HEK293 (cell line): ENCODE results near the gene TIGAR.

Experiments used
- AEBP2 ChIP-seq: fragments of 450-650 bp; formaldehyde crosslinking; IDR thresholded peaks from 2 replicates; pipeline ENCODE4 v1.5.1; 2016; ENCODE audit warnings: missing biosample characterization, missing genetic modification characterization, borderline replicate concordance
- INSM2 ChIP-seq: fragments of 450-650 bp; formaldehyde crosslinking; IDR thresholded peaks from 2 replicates; pipeline ENCODE4 v1.5.1; 2016; ENCODE audit warnings: missing biosample characterization, missing genetic modification characterization
- SALL2 ChIP-seq: fragments of 450-650 bp; formaldehyde crosslinking; IDR thresholded peaks from 2 replicates; pipeline ENCODE4 v1.5.0; 2017; ENCODE audit warnings: missing biosample characterization, mild to moderate bottlenecking, missing genetic modification characterization, borderline replicate concordance
- ZBTB17 ChIP-seq: fragments of 450-650 bp; formaldehyde crosslinking; IDR thresholded peaks from 2 replicates; pipeline ENCODE4 v1.5.1; 2016; ENCODE audit warnings: missing biosample characterization, missing genetic modification characterization
- ZNF121 ChIP-seq: fragments of 450-650 bp; formaldehyde crosslinking; IDR thresholded peaks from 2 replicates; pipeline ENCODE4 v1.5.1; 2016; ENCODE audit warnings: missing biosample characterization, missing genetic modification characterization
- ZNF184 ChIP-seq: fragments of 450-650 bp; IDR thresholded peaks from 2 replicates; pipeline ENCODE4 v1.5.1; 2018; ENCODE audit warnings: missing biosample characterization, mild to moderate bottlenecking, missing genetic modification characterization
- ZNF19 ChIP-seq: fragments of 450-650 bp; formaldehyde crosslinking; IDR thresholded peaks from 2 replicates; pipeline ENCODE4; 2016; ENCODE audit warnings: missing biosample characterization, missing genetic modification characterization, low read depth
- ZNF2 ChIP-seq: fragments of 450-650 bp; formaldehyde crosslinking; IDR thresholded peaks from 2 replicates; pipeline ENCODE4 v1.5.1; 2016; ENCODE audit warnings: missing biosample characterization, missing genetic modification characterization
- ZNF223 ChIP-seq: fragments of 450-650 bp; formaldehyde crosslinking; IDR thresholded peaks from 2 replicates; pipeline ENCODE4 v1.5.1; 2016; ENCODE audit warnings: missing biosample characterization, missing genetic modification characterization
- ZNF248 ChIP-seq: fragments of 450-650 bp; formaldehyde crosslinking; IDR thresholded peaks from 2 replicates; pipeline ENCODE4 v1.5.1; 2017; ENCODE audit warnings: missing biosample characterization, missing genetic modification characterization
- ZNF266 ChIP-seq: fragments of 450-650 bp; formaldehyde crosslinking; IDR thresholded peaks from 2 replicates; pipeline ENCODE4 v1.5.1; 2016; ENCODE audit warnings: missing biosample characterization, missing genetic modification characterization, low read depth
- ZNF423 ChIP-seq: fragments of 450-650 bp; formaldehyde crosslinking; IDR thresholded peaks from 2 replicates; pipeline ENCODE4 v1.5.1; 2016; ENCODE audit warnings: missing biosample characterization, missing genetic modification characterization
- ZNF449 ChIP-seq: fragments of 450-650 bp; formaldehyde crosslinking; IDR thresholded peaks from 2 replicates; pipeline ENCODE4 v1.5.1; 2017; ENCODE audit warnings: missing biosample characterization, mild to moderate bottlenecking, missing genetic modification characterization, moderate library complexity
- ZNF473 ChIP-seq: fragments of 450-650 bp; formaldehyde crosslinking; IDR thresholded peaks from 2 replicates; pipeline ENCODE4 v1.5.1; 2017; ENCODE audit warnings: missing biosample characterization, missing genetic modification characterization
- ZNF510 ChIP-seq: fragments of 450-650 bp; formaldehyde crosslinking; IDR thresholded peaks from 2 replicates; pipeline ENCODE4 v1.5.1; 2018; ENCODE audit warnings: mild to moderate bottlenecking, missing genetic modification characterization, missing biosample characterization; ENCODE audit not compliant: insufficient replicate concordance
- ZNF558 ChIP-seq: fragments of 450-650 bp; formaldehyde crosslinking; IDR thresholded peaks from 2 replicates; pipeline ENCODE4 v1.5.1; 2016; ENCODE audit warnings: missing biosample characterization, missing genetic modification characterization
- ZNF561 ChIP-seq: fragments of 450-650 bp; IDR thresholded peaks from 2 replicates; pipeline ENCODE4 v1.5.1; 2018; ENCODE audit warnings: missing biosample characterization, missing genetic modification characterization, borderline replicate concordance
- ZNF624 ChIP-seq: fragments of 450-650 bp; formaldehyde crosslinking; IDR thresholded peaks from 2 replicates; pipeline ENCODE4 v1.5.1; 2017; ENCODE audit warnings: missing biosample characterization, missing genetic modification characterization
- ZNF654 ChIP-seq: fragments of 450-650 bp; formaldehyde crosslinking; IDR thresholded peaks from 2 replicates; pipeline ENCODE4 v1.5.1; 2016; ENCODE audit warnings: low read depth, missing biosample characterization, missing genetic modification characterization
- ZNF701 ChIP-seq: fragments of 450-650 bp; formaldehyde crosslinking; IDR thresholded peaks from 2 replicates; pipeline ENCODE4 v1.5.1; 2016; ENCODE audit warnings: missing biosample characterization, missing genetic modification characterization
- ZNF707 ChIP-seq: fragments of 450-650 bp; formaldehyde crosslinking; IDR thresholded peaks from 2 replicates; pipeline ENCODE4 v1.5.1; 2016; ENCODE audit warnings: missing biosample characterization, missing genetic modification characterization
- ZNF747 ChIP-seq: fragments of 450-650 bp; formaldehyde crosslinking; IDR thresholded peaks from 2 replicates; pipeline ENCODE4 v1.5.1; 2016; ENCODE audit warnings: missing biosample characterization, missing genetic modification characterization
- ZNF768 ChIP-seq: fragments of 450-650 bp; formaldehyde crosslinking; IDR thresholded peaks from 2 replicates; pipeline ENCODE4 v1.5.1; 2018; ENCODE audit warnings: missing biosample characterization, mild to moderate bottlenecking, missing genetic modification characterization
- ZNF785 ChIP-seq: fragments of 450-650 bp; formaldehyde crosslinking; IDR thresholded peaks from 2 replicates; pipeline ENCODE4 v1.5.1; 2016; ENCODE audit warnings: missing biosample characterization, missing genetic modification characterization
- TF ChIP-seq, protein P1 (sequence below): fragments of 450-650 bp; formaldehyde crosslinking; IDR thresholded peaks from 2 replicates; pipeline ENCODE4 v1.5.1; 2016; ENCODE audit warnings: missing biosample characterization, missing genetic modification characterization
- TF ChIP-seq, protein P2 (sequence below): fragments of 450-650 bp; formaldehyde crosslinking; IDR thresholded peaks from 2 replicates; pipeline ENCODE4 v1.5.1; 2016; ENCODE audit warnings: missing biosample characterization, missing genetic modification characterization
- TF ChIP-seq, protein P3 (sequence below): fragments of 450-650 bp; formaldehyde crosslinking; IDR thresholded peaks from 2 replicates; pipeline ENCODE4 v1.5.1; 2016; ENCODE audit warnings: missing biosample characterization, missing genetic modification characterization
- TF ChIP-seq, protein P4 (sequence below): fragments of 450-650 bp; formaldehyde crosslinking; IDR thresholded peaks from 2 replicates; pipeline ENCODE4 v1.5.1; 2016; ENCODE audit warnings: missing biosample characterization, missing genetic modification characterization

Gene TIGAR

GRCh38 chr12:4273652-4274395 is 47.2 kb upstream of the TIGAR start, which contains the start of gene CCND2 (continued):
- 0 out of 2 replicates have a peak, but pooled peaks have one; percentile 41 for TF ChIP-seq ZNF423 (tag by site-specific recombination)
- TF ChIP-seq, protein P1, sequence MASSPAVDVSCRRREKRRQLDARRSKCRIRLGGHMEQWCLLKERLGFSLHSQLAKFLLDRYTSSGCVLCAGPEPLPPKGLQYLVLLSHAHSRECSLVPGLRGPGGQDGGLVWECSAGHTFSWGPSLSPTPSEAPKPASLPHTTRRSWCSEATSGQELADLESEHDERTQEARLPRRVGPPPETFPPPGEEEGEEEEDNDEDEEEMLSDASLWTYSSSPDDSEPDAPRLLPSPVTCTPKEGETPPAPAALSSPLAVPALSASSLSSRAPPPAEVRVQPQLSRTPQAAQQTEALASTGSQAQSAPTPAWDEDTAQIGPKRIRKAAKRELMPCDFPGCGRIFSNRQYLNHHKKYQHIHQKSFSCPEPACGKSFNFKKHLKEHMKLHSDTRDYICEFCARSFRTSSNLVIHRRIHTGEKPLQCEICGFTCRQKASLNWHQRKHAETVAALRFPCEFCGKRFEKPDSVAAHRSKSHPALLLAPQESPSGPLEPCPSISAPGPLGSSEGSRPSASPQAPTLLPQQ (tag by site-specific recombination), result peak; percentile 81
- TF ChIP-seq INSM2 (tag by site-specific recombination), result peak; percentile 17; the same call in 1 of the 2 replicates
- no peak for TF ChIP-seq ZNF624 (tag by site-specific recombination)
- TF ChIP-seq ZNF248 (tag by site-specific recombination), result no peak
- no peak for TF ChIP-seq SALL2 (tag by site-specific recombination)
- no peak for TF ChIP-seq AEBP2 (tag by site-specific recombination)
- TF ChIP-seq ZNF19 (tag by site-specific recombination), result no peak
- no peak for TF ChIP-seq ZNF747 (tag by site-specific recombination)
- no peak for TF ChIP-seq ZNF449 (tag by site-specific recombination)
- peak; percentile 86 for TF ChIP-seq ZBTB17
- no peak for TF ChIP-seq ZNF558 (tag by site-specific recombination)
- TF ChIP-seq ZNF121 (tag by site-specific recombination), result no peak
- TF ChIP-seq, protein P2, sequence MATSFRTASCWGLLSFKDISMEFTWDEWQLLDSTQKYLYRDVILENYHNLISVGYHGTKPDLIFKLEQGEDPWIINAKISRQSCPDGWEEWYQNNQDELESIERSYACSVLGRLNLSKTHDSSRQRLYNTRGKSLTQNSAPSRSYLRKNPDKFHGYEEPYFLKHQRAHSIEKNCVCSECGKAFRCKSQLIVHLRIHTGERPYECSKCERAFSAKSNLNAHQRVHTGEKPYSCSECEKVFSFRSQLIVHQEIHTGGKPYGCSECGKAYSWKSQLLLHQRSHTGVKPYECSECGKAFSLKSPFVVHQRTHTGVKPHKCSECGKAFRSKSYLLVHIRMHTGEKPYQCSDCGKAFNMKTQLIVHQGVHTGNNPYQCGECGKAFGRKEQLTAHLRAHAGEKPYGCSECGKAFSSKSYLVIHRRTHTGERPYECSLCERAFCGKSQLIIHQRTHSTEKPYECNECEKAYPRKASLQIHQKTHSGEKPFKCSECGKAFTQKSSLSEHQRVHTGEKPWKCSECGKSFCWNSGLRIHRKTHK (tag by site-specific recombination), result no peak
- TF ChIP-seq ZNF561 (tag by site-specific recombination), result peak; percentile 47; the same call in 1 of the 2 replicates
- TF ChIP-seq ZNF707, result no peak
- TF ChIP-seq, protein P3, sequence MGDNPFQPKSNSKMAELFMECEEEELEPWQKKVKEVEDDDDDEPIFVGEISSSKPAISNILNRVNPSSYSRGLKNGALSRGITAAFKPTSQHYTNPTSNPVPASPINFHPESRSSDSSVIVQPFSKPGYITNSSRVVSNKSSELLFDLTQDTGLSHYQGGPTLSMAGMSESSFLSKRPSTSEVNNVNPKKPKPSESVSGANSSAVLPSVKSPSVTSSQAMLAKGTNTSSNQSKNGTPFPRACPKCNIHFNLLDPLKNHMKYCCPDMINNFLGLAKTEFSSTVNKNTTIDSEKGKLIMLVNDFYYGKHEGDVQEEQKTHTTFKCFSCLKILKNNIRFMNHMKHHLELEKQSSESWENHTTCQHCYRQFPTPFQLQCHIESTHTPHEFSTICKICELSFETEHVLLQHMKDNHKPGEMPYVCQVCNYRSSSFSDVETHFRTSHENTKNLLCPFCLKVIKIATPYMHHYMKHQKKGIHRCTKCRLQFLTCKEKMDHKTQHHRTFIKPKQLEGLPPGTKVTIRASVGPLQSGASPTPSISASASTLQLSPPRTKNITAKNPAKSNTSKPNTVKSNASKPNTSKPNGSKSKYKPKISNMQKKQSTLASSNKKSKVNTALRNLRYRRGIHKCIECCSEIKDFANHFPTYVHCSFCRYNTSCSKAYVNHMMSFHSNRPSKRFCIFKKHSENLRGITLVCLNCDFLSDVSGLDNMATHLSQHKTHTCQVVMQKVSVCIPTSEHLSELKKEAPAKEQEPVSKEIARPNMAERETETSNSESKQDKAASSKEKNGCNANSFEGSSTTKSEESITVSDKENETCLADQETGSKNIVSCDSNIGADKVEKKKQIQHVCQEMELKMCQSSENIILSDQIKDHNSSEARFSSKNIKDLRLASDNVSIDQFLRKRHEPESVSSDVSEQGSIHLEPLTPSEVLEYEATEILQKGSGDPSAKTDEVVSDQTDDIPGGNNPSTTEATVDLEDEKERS, result no peak
- no peak for TF ChIP-seq ZNF223
- TF ChIP-seq ZNF266 (tag by site-specific recombination), result no peak
- TF ChIP-seq, protein P4, sequence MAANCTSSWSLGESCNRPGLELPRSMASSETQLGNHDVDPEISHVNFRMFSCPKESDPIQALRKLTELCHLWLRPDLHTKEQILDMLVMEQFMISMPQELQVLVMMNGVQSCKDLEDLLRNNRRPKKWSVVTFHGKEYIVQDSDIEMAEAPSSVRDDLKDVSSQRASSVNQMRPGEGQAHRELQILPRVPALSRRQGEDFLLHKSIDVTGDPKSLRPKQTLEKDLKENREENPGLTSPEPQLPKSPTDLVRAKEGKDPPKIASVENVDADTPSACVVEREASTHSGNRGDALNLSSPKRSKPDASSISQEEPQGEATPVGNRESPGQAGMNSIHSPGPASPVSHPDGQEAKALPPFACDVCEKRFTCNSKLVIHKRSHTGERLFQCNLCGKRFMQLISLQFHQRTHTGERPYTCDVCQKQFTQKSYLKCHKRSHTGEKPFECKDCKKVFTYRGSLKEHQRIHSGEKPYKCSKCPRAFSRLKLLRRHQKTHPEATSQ (tag by site-specific recombination), result no peak
- no peak for TF ChIP-seq ZNF768 (tag by site-specific recombination)
- TF ChIP-seq ZNF473 (tag by site-specific recombination), result no peak
- TF ChIP-seq ZNF2 (tag by site-specific recombination), result peak; percentile 76
- no peak for TF ChIP-seq ZNF510
- TF ChIP-seq ZNF701 (tag by site-specific recombination), result no peak
- no peak for TF ChIP-seq ZNF785 (tag by site-specific recombination)
- no peak for TF ChIP-seq ZNF654 (tag by site-specific recombination)
- TF ChIP-seq ZNF184 (tag by site-specific recombination), result no peak
